ENCODE data around the gene HCN4. TPM values are rescaled to one million over a fixed set of nuclear protein-coding genes. Genes with fewer than 3 reads are reported as not detected.
"Not testable (repeated sequence)": the region's sequence is repeated elsewhere in the genome, so short reads cannot be mapped to it uniquely, and the experiment has no call there.

Gene HCN4
- total RNA-seq = not detected

GRCh38 chr15:73368301-73369136 is at the start of gene HCN4:
Gene HCN4 (minus strand): TSS chr15:73368958. CDS start chr15:73368270, 688 bp downstream.
- H3K4me1 Mint-ChIP-seq = peaks cover 6% of the 10 kb centered on the region
- H3K9me3 Mint-ChIP-seq (ENCODE audit: low read depth) = no peaks in the 10 kb centered on the region
- no peak within 1 kb of the TSS for H3K27ac Mint-ChIP-seq
- CTCF ChIA-PET = no interaction called here
- H3K4me3 Mint-ChIP-seq = no peak within 1 kb of the TSS
- peaks cover 64% of the 10 kb centered on the region for H3K27me3 Mint-ChIP-seq
- ATAC-seq (no peak), DNase-seq (no peak)
- no peaks in the 10 kb centered on the region for H3K36me3 Mint-ChIP-seq

- Mint-ChIP-seq H3K4me3 (no peak overlapping the region), H3K27ac (no peak overlapping the region), H3K36me3 (no peaks in the 10 kb centered on the region), H3K9me3 (ENCODE audit: low read depth) (no peaks in the 10 kb centered on the region), H3K4me1 (no peaks in the 10 kb centered on the region), H3K27me3 (peaks cover 22% of the 10 kb centered on the region)
- CTCF ChIA-PET = no interaction called here
- no peak for DNase-seq
- no peak for ATAC-seq
Observed at GRCh38 chr15:73414876-73415275, 46.1 kb upstream of the HCN4 start.

- no peak for ATAC-seq
- H3K36me3 Mint-ChIP-seq = no peaks in the 10 kb centered on the region
- peaks cover 25% of the 10 kb centered on the region for H3K27me3 Mint-ChIP-seq
- DNase-seq = no peak
- H3K27ac Mint-ChIP-seq = no peak overlapping the region
- no peak overlapping the region for H3K4me3 Mint-ChIP-seq
- no peaks in the 10 kb centered on the region for H3K4me1 Mint-ChIP-seq
- CTCF ChIA-PET = no interaction called here
- no peaks in the 10 kb centered on the region for H3K9me3 Mint-ChIP-seq (ENCODE audit: low read depth)
Observed at GRCh38 chr15:73403171-73403570, 34.4 kb upstream of the HCN4 start.

- CTCF ChIA-PET; H3K4me1 Mint-ChIP-seq; H3K9me3 Mint-ChIP-seq (ENCODE audit: low read depth); ATAC-seq; DNase-seq; H3K4me3 Mint-ChIP-seq; H3K36me3 Mint-ChIP-seq; H3K27ac Mint-ChIP-seq: not testable (repeated sequence)
- H3K27me3 Mint-ChIP-seq = peaks cover 16% of the 10 kb centered on the region
Observed at GRCh38 chr15:73400222-73400621, 31.5 kb upstream of the HCN4 start.

GRCh38 chr15:73398861-73399260 is 30.1 kb upstream of the HCN4 start:
- Mint-ChIP-seq H3K27ac (no peak overlapping the region), H3K4me3 (no peak overlapping the region), H3K9me3 (ENCODE audit: low read depth) (no peaks in the 10 kb centered on the region), H3K36me3 (no peaks in the 10 kb centered on the region), H3K27me3 (peaks cover 16% of the 10 kb centered on the region), H3K4me1 (no peaks in the 10 kb centered on the region)
- ATAC-seq = no peak
- CTCF ChIA-PET = no interaction called here
- DNase-seq = no peak

DNA sequence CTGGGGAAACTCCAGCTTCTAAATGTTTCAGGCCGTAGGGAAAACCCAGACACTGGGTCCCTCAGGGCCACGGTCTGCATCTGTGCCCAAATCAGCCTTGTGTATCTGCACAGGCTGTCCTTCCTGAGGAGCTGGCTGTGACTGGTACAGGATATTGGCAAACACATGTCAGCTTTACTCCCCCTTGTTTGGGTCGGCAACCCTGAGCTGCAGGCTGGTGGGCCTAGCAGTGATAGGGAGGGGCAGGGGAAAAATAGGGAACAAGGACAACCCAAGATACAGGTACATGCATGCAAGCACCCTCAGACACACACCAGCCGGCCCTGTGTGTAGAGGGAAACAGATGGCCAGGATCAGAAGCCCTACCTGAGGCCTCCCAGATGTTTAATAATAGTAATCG is 28.7 kb upstream of the HCN4 start:
- peaks cover 16% of the 10 kb centered on the region for H3K27me3 Mint-ChIP-seq
- H3K36me3 Mint-ChIP-seq = no peaks in the 10 kb centered on the region
- no peaks in the 10 kb centered on the region for H3K4me1 Mint-ChIP-seq
- H3K27ac Mint-ChIP-seq = no peak overlapping the region
- H3K9me3 Mint-ChIP-seq (ENCODE audit: low read depth) = no peaks in the 10 kb centered on the region
- DNase-seq (no peak), ATAC-seq (no peak)
- H3K4me3 Mint-ChIP-seq = no peak overlapping the region
- CTCF ChIA-PET = no interaction called here

DNA sequence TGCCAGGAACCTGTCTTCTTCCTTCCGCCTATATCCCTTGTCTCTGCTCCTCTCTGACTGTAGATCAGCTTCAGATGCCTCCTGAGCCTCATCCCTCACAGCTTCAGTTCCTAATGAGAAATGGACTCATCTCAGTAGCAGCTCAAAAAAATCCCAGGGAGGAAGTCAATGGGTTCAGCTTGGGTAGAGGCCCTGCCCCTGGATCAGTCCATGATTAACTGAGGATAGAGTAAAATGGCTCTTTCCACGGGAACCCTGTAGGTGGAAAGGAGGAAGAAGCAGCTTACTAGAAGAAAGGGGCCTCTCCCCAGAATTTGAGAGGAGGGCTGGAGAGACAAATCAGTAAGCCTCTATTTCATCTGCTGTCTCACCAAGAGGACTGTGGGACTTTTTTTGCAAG is 26.9 kb upstream of the HCN4 start:
- Mint-ChIP-seq H3K36me3 (no peaks in the 10 kb centered on the region), H3K4me1 (no peaks in the 10 kb centered on the region), H3K27ac (no peak overlapping the region), H3K4me3 (no peak overlapping the region), H3K9me3 (ENCODE audit: low read depth) (no peaks in the 10 kb centered on the region), H3K27me3 (peaks cover 13% of the 10 kb centered on the region)
- DNase-seq = no peak
- no peak for ATAC-seq
- CTCF ChIA-PET = no interaction called here

- CTCF ChIA-PET = no interaction called here
- Mint-ChIP-seq H3K36me3 (no peaks in the 10 kb centered on the region), H3K4me3 (no peak overlapping the region), H3K4me1 (no peaks in the 10 kb centered on the region), H3K27ac (no peak overlapping the region), H3K27me3 (peaks cover 15% of the 10 kb centered on the region), H3K9me3 (ENCODE audit: low read depth) (no peaks in the 10 kb centered on the region)
- DNase-seq (no peak), ATAC-seq (no peak)
Observed at GRCh38 chr15:73394782-73395181, 26.0 kb upstream of the HCN4 start.

GRCh38 chr15:73393336-73393735 is 24.6 kb upstream of the HCN4 start:
- no peak for DNase-seq
- no peak overlapping the region for H3K4me3 Mint-ChIP-seq
- H3K9me3 Mint-ChIP-seq (ENCODE audit: low read depth) = no peaks in the 10 kb centered on the region
- peaks cover 9% of the 10 kb centered on the region for H3K27me3 Mint-ChIP-seq
- H3K36me3 Mint-ChIP-seq = no peaks in the 10 kb centered on the region
- CTCF ChIA-PET = no interaction called here
- H3K27ac Mint-ChIP-seq = no peak overlapping the region
- no peak for ATAC-seq
- H3K4me1 Mint-ChIP-seq = no peaks in the 10 kb centered on the region

DNA sequence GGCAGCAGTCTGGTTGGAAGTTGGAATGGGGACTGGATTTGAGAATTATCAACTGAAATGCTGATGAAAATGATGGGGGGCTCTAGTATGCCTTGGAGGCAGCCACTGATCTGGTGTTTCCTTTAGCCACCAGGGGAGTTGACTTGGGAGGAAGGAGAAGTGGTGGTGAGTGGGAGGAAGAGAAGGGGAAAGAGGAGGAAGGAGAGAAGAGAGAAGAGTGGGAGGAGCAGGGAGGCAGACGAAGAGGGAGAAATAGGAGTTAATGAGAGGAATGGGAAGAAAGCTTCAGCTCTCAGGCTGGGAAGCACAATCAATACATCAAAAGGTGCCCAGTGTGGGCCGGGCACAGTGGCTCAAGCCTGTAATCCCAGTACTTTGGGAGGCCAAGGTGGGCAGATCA is 23.3 kb upstream of the HCN4 start:
- Mint-ChIP-seq H3K9me3 (ENCODE audit: low read depth) (no peaks in the 10 kb centered on the region), H3K36me3 (no peaks in the 10 kb centered on the region), H3K4me3 (no peak overlapping the region), H3K27ac (no peak overlapping the region), H3K27me3 (peaks cover 9% of the 10 kb centered on the region), H3K4me1 (no peaks in the 10 kb centered on the region)
- CTCF ChIA-PET = no interaction called here
- DNase-seq (no peak), ATAC-seq (no peak)

DNA sequence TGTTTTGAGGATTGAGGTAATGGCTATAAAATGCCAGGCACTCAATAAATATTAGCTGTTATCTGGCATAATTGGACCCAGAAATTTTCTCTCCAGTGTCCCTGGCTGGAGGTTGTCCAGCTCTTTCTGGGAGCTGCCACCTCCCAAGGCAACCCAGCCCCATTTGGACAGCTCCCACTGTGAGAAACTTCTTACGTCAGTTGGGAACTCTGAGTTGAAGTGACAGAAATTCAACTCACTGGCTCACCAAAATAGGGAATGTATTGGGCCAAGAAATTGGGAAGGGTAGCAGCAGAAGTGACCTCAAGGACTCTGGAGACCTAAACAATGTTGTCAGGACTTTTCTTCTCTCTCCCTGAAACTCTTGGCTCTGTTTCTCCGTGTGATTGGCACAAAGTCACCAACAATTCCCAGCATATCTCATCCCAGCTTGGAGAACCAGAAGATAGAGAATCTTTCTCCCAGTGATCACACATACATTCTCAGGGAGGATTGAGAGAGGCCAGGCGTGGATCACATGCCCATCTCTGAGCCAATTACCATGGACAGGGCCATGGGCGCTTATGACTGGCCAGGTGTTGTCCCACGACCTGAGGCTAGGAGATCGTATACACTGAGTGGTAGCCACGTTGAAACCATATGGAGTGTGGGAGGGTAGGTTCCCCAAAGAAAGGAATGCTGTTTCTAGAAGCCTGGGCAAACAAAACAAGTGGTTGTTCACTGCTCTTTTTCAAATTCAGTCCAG is 22.5 kb upstream of the HCN4 start:
- no peaks in the 10 kb centered on the region for H3K36me3 Mint-ChIP-seq
- no peak for DNase-seq
- no peak overlapping the region for H3K27ac Mint-ChIP-seq
- no peaks in the 10 kb centered on the region for H3K9me3 Mint-ChIP-seq (ENCODE audit: low read depth)
- ATAC-seq = no peak
- no peak overlapping the region for H3K4me3 Mint-ChIP-seq
- CTCF ChIA-PET = no interaction called here
- no peaks in the 10 kb centered on the region for H3K4me1 Mint-ChIP-seq
- H3K27me3 Mint-ChIP-seq = peaks cover 9% of the 10 kb centered on the region

DNA sequence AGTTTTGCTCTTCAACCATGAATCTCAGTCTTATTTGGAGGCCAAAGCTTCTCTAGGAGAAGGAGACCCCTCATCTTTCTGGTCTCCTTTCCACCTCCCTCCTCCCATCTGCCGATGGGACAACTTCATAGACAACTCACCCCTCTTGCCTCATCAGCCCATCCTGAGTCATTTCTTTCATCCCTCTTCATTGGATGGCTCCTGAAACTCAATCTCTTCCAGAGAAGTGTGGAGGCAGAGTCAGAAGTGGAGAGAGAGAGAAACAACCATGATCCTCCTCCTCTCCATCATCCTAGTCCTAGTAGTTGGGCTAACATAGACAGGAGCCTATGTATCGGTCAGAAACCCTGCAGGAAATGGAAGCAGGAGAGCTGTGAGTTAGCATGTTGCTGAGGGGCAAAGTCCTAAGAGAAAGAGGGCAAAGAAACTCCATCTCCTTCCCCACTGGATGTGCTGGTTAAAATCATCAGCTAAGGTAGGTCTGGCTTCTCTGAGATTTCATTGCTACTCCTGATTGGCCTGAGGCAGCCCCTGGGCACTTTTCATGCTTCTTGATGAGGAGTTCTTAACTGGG is 21.3 kb upstream of the HCN4 start:
- Mint-ChIP-seq H3K4me1 (no peaks in the 10 kb centered on the region), H3K9me3 (ENCODE audit: low read depth) (no peaks in the 10 kb centered on the region), H3K27ac (no peak overlapping the region), H3K27me3 (peaks cover 14% of the 10 kb centered on the region), H3K4me3 (no peak overlapping the region), H3K36me3 (no peaks in the 10 kb centered on the region)
- ATAC-seq (no peak), DNase-seq (no peak)
- CTCF ChIA-PET = no interaction called here

DNA sequence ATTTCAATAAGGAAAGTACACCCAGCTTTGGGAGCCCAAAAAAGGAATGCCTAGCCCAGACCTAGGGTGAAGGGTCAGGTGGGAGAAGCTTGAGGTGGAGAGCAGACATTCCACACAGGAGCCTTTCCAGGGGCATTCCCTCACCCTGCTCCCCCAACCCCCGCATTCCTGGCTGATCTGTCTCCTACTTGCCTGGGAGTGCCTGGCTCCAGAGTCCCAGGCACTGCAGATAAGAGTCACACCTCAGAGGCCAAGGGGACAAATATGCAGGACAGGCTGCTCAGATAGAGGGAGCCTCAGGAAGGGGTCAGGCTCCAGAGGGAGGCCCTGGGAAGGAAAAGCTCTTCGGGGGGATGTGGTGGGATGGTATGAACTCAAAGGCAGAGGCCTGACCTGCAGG is 20.8 kb upstream of the HCN4 start:
- no peaks in the 10 kb centered on the region for H3K36me3 Mint-ChIP-seq
- no peak overlapping the region for H3K27ac Mint-ChIP-seq
- H3K27me3 Mint-ChIP-seq = peaks cover 12% of the 10 kb centered on the region
- no peaks in the 10 kb centered on the region for H3K4me1 Mint-ChIP-seq
- no peak for DNase-seq
- H3K4me3 Mint-ChIP-seq = no peak overlapping the region
- no peak for ATAC-seq
- no peaks in the 10 kb centered on the region for H3K9me3 Mint-ChIP-seq (ENCODE audit: low read depth)
- CTCF ChIA-PET = no interaction called here

DNA sequence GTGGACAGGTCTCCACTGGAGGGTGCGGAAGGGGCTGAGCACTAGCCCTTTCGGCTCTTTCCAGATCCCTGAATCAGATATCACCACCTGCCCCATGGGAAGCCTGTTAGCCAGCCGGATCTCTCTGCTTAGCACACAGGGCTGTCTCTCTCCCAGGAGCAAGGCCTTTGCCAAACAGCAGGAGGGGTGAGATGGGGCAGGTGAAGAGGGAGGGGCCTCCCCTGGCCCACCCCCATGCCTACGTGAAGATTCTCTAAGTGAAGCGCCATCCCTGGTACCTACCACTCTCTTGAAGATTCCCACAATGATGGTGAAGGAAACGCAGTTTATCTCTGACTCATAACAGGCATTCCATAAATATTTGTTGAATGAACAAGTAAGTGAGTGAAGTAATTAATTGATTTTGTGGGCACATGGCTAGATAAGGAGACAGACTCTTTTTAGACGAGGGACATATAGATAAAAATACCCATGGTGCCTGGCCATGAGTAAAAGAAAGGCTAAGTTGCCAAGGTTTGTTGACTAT is 19.6 kb upstream of the HCN4 start:
- Mint-ChIP-seq H3K4me3 (no peak overlapping the region), H3K27ac (no peak overlapping the region), H3K9me3 (ENCODE audit: low read depth) (no peaks in the 10 kb centered on the region)

More for the DNA sequence above, 19.6 kb upstream of the HCN4 start:
- Mint-ChIP-seq H3K4me1 (no peaks in the 10 kb centered on the region), H3K27me3 (peaks cover 16% of the 10 kb centered on the region), H3K36me3 (no peaks in the 10 kb centered on the region)
- CTCF ChIA-PET = no interaction called here
- no peak for ATAC-seq
- DNase-seq = no peak

All from activated CD8-positive, alpha-beta memory T cell treated with anti-CD3 and anti-CD28 coated beads, Interleukin-2, amount 10 ng/mL, durations not matched to agents 7 days and 5 days (primary cell).